ENCODE data around the gene SREBF1. TPM values are rescaled to one million over a fixed set of nuclear protein-coding genes. Genes with fewer than 3 reads are reported as not detected.

Gene SREBF1
- total and polyA plus RNA-seq, 2 of the 4 experiments (the other 2 are of a cell fraction): 3.4 to 20.4 TPM

DNA sequence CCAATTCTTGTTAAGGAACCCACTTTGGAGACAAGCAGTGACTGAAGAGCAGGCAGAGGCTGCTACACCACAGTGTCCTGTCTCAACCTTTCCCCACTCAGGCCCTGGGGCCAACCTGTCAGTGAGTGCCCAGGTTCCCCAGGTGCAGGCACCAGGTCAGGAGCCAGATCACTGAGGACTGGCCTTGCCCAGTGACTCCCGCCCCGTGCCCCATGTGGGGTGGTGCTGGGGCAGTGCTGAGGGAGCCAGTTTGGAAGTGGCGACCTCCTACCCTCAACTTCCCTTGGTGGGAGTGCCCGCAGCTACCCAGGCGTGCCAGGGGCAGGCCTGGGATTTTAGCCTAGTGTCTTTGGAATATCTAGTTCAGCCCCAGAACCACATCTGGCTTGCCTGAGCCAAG lies 29.3 kb downstream of the SREBF1 start:
- no TSS peak for BruUV-seq (replicated peaks)
- H3K14ac ChIP-seq (replicated peaks; ENCODE audit: low read depth, low read length): no peak overlapping the region
- no peak overlapping the region for H3K9ac ChIP-seq (ENCODE audit: low read depth, low read length)
- H2BK20ac ChIP-seq (ENCODE audit: low read depth, low read length): no peak overlapping the region
- ATAC-seq (ENCODE audit: low read depth): no peak
- H3K27me3 ChIP-seq (ENCODE audit: control insufficient read depth, insufficient read depth, low read length): no peaks in the 10 kb centered on the region
- no peak overlapping the region for H3K4me2 ChIP-seq (ENCODE audit: low read depth, low read length)
- H3K27ac ChIP-seq (ENCODE audit: insufficient read depth, low read length): no peak overlapping the region
- CTCF ChIA-PET: no interaction called here
- POLR2A ChIA-PET (ENCODE audit: unreplicated experiment): no interaction called here
- H3K56ac ChIP-seq (ENCODE audit: extremely low read depth, insufficient read depth, low read length): no peak overlapping the region
- no peak overlapping the region for H2BK5ac ChIP-seq (ENCODE audit: low read depth, low read length, poor library complexity, severe bottlenecking)
- intact Hi-C loops (cut with micrococcal nuclease): no loop called here
- H4K8ac ChIP-seq (ENCODE audit: low read depth in 2 of 2, low read length in 2 of 2): no peak overlapping the region
- no peak overlapping the region for H2AK5ac ChIP-seq (ENCODE audit: low read depth, low read length)
- H3K4me3 ChIP-seq (ENCODE audit: insufficient read depth, low read depth, low read length): no peak overlapping the region
- H3K79me1 ChIP-seq (ENCODE audit: low read depth in 1 of 2, low read length in 2 of 2): peaks cover 9 to 54% of the 10 kb centered on the region in 2 experiments; a peak in 2 of 4 replicates
- no peaks in the 10 kb centered on the region for H3K9me3 ChIP-seq (ENCODE audit: control insufficient read depth, insufficient read depth, low read length)
- no peak overlapping the region for H2AFZ ChIP-seq (replicated peaks; ENCODE audit: low read length, poor library complexity)
- no peak overlapping the region for H3K18ac ChIP-seq (ENCODE audit: low read depth, low read length)
- H4K5ac ChIP-seq (ENCODE audit: low read depth, low read length): no peak overlapping the region
- peaks cover 11% of the 10 kb centered on the region for H3K4me1 ChIP-seq (ENCODE audit: control insufficient read depth, insufficient read depth, low read length)
- H4K91ac ChIP-seq (ENCODE audit: insufficient read depth, low read depth, low read length): no peak overlapping the region
- in situ Hi-C loops (cut with MboI; ENCODE audit: low sequenced_read_pairs): no loop called here
- no peak overlapping the region for H3K23ac ChIP-seq (ENCODE audit: low read depth, low read length)
- no peak overlapping the region for H3K4ac ChIP-seq (ENCODE audit: low read depth, low read length)
- dilution Hi-C loops (cut with HindIII; ENCODE audit: low sequenced_read_pairs, unreplicated experiment): no loop called here
- no peak for TF ChIP-seq RFX5 (IDR thresholded peaks at IDR 0.05; ENCODE audit: low read depth, low read length)
- TF ChIP-seq, protein P1, sequence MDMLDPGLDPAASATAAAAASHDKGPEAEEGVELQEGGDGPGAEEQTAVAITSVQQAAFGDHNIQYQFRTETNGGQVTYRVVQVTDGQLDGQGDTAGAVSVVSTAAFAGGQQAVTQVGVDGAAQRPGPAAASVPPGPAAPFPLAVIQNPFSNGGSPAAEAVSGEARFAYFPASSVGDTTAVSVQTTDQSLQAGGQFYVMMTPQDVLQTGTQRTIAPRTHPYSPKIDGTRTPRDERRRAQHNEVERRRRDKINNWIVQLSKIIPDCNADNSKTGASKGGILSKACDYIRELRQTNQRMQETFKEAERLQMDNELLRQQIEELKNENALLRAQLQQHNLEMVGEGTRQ (IDR thresholded peaks at IDR 0.05; ENCODE audit: low read depth, low read length): no peak
- TF ChIP-seq MXI1 (IDR thresholded peaks at IDR 0.05; ENCODE audit: borderline replicate concordance, low read depth, low read length): no peak
- no peak for TF ChIP-seq MAZ (IDR thresholded peaks at IDR 0.05; ENCODE audit: borderline replicate concordance, low read depth, low read length)
- TF ChIP-seq NFE2L2 (IDR thresholded peaks at IDR 0.05; ENCODE audit: low read depth, low read length): no peak
- no peak for TF ChIP-seq CHD1 (IDR thresholded peaks at IDR 0.05; ENCODE audit: low read depth, low read length)
- TF ChIP-seq SMC3 (IDR thresholded peaks at IDR 0.05; ENCODE audit: low read depth, low read length): no peak
- no peak for TF ChIP-seq FOS (IDR thresholded peaks at IDR 0.05; ENCODE audit: low read depth, low read length)
- TF ChIP-seq CEBPB (IDR thresholded peaks at IDR 0.05; ENCODE audit: low read depth, low read length): no peak
- TF ChIP-seq POLR2A (IDR thresholded peaks at IDR 0.05; ENCODE audit: low read depth, low read length): no peak
- no peak for TF ChIP-seq RAD21 (IDR thresholded peaks at IDR 0.05; ENCODE audit: low read length)
- TF ChIP-seq, protein P2, sequence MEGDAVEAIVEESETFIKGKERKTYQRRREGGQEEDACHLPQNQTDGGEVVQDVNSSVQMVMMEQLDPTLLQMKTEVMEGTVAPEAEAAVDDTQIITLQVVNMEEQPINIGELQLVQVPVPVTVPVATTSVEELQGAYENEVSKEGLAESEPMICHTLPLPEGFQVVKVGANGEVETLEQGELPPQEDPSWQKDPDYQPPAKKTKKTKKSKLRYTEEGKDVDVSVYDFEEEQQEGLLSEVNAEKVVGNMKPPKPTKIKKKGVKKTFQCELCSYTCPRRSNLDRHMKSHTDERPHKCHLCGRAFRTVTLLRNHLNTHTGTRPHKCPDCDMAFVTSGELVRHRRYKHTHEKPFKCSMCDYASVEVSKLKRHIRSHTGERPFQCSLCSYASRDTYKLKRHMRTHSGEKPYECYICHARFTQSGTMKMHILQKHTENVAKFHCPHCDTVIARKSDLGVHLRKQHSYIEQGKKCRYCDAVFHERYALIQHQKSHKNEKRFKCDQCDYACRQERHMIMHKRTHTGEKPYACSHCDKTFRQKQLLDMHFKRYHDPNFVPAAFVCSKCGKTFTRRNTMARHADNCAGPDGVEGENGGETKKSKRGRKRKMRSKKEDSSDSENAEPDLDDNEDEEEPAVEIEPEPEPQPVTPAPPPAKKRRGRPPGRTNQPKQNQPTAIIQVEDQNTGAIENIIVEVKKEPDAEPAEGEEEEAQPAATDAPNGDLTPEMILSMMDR (conservative IDR thresholded peaks at IDR 0.05; ENCODE audit: low read depth, low read length): no peak
- TF ChIP-seq MAFK (IDR thresholded peaks at IDR 0.05; ENCODE audit: low read depth, low read length): no peak
- TF ChIP-seq RCOR1 (IDR thresholded peaks at IDR 0.05; ENCODE audit: insufficient replicate concordance, low read length): no peak
- TF ChIP-seq, protein P3, sequence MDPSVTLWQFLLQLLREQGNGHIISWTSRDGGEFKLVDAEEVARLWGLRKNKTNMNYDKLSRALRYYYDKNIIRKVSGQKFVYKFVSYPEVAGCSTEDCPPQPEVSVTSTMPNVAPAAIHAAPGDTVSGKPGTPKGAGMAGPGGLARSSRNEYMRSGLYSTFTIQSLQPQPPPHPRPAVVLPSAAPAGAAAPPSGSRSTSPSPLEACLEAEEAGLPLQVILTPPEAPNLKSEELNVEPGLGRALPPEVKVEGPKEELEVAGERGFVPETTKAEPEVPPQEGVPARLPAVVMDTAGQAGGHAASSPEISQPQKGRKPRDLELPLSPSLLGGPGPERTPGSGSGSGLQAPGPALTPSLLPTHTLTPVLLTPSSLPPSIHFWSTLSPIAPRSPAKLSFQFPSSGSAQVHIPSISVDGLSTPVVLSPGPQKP (IDR thresholded peaks at IDR 0.05; ENCODE audit: borderline replicate concordance, low read depth, low read length): no peak
- TF ChIP-seq BHLHE40 (IDR thresholded peaks at IDR 0.05; ENCODE audit: low read depth, low read length): no peak
- H4K20me1 ChIP-seq (ENCODE audit: insufficient read depth, low read length): peaks cover 51% of the 10 kb centered on the region
- no peak for DNase-seq
- H2BK15ac ChIP-seq (ENCODE audit: low read depth, low read length): no peak overlapping the region
- peaks cover 57% of the 10 kb centered on the region for H3K36me3 ChIP-seq (ENCODE audit: control insufficient read depth, insufficient read depth, low read length)
- WGBS, 2 experiments (ENCODE audit: extremely low coverage in 2 of 2, insufficient read length in 1 of 2): no CpG with 5 or more reads among the region's 5 CpGs
- no peak overlapping the region for H2AK9ac ChIP-seq (replicated peaks; ENCODE audit: low read depth, low read length, poor library complexity)
- H3K9me1 ChIP-seq (ENCODE audit: insufficient read depth, low read length): no peaks in the 10 kb centered on the region
- no peak overlapping the region for H2BK120ac ChIP-seq (ENCODE audit: low read depth, low read length)

Measured in IMR-90 (cell line).